GM12875 (cell line): ENCODE results near the gene THOC5.

Experiments
- H3K4me3 ChIP-seq: one replicate; pipeline ENCODE4 v1.5.1; 2011; ENCODE audit warnings: low read depth, low read length, control low read depth
- TF ChIP-seq, protein P1 (sequence below): IDR thresholded peaks from 2 replicates; pipeline ENCODE4 v1.5.1; 2011; ENCODE audit warnings: low read depth, mild to moderate bottlenecking, control low read depth, inconsistent platforms, low read length, moderate library complexity, borderline replicate concordance; ENCODE audit not compliant: insufficient read depth

THOC5 gene

DNA sequence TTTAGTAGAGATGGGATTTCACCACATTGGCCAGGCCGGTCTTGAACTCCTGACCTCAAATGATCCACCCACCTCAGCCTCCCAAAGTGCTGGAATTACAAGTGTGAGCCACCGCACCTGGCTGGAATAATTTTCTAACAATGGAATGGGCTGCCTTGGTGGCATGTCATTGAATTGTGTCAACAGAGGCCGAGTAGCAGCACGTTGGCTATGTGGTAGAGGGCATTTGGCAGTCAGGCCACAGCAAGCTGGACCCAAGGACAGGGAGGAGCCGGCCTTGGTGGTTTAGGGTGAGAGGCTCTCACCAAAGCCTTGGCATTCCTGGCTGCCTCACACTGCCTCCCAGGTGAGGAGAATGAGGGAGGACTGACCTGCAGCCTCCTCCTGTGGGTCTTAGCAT, 31.4 kb upstream of the THOC5 start:
- H3K4me3 ChIP-seq, result no peak overlapping the region
- TF ChIP-seq, protein P1, sequence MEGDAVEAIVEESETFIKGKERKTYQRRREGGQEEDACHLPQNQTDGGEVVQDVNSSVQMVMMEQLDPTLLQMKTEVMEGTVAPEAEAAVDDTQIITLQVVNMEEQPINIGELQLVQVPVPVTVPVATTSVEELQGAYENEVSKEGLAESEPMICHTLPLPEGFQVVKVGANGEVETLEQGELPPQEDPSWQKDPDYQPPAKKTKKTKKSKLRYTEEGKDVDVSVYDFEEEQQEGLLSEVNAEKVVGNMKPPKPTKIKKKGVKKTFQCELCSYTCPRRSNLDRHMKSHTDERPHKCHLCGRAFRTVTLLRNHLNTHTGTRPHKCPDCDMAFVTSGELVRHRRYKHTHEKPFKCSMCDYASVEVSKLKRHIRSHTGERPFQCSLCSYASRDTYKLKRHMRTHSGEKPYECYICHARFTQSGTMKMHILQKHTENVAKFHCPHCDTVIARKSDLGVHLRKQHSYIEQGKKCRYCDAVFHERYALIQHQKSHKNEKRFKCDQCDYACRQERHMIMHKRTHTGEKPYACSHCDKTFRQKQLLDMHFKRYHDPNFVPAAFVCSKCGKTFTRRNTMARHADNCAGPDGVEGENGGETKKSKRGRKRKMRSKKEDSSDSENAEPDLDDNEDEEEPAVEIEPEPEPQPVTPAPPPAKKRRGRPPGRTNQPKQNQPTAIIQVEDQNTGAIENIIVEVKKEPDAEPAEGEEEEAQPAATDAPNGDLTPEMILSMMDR, result no peak

DNA sequence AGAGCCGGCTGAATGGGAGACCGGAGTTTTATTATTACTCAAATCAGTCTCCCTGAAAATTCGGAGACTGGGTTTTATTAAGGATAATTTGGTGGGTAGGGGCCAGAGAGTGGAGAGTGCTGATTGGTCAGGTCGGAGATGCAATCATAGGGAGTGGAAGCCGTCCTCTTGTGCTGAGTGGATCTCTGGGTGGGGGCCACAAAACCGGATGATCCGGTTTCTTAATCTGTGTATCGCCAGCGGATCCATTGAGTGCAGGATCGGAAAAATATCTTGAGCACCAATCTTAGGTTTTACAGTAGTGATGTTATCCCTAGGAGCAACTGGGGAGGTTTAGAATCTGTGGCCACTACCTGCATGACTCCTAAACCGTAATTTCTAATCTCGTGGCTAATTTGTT, 28.2 kb upstream of the THOC5 start:
- TF ChIP-seq, protein P1, result no peak
- no peak overlapping the region for H3K4me3 ChIP-seq

DNA sequence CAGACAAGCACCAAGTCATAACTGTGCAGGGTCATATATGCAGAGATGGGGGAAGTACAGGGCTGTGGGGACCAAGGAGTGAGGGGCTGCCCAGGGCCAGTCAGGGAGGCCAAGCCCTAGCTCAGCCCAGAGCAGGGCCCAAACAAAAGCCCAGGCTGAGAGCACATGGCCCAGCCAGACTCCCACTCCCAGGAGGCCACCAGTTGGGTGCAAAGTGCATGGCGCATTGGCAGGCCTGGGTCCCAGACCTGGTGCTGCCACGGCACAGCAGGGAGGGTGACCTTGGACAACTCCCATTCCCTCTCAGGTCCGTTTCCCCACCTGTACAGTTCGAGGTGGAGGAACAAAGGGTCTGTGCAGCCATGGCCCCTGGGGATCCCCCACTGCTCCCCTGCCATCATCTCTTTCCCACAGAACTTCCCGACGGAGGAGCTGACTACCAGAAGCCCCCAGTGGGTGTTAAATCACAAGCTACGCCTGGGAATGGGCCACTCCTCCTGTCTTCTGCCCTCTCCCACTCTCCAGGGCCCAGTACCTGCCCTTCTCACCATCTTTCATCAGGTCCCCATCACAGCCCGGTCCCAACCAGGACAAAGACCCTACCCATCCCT, 26.7 kb upstream of the THOC5 start:
- peak overlapping the region; percentile 68 for H3K4me3 ChIP-seq
- TF ChIP-seq, protein P1, result no peak

DNA sequence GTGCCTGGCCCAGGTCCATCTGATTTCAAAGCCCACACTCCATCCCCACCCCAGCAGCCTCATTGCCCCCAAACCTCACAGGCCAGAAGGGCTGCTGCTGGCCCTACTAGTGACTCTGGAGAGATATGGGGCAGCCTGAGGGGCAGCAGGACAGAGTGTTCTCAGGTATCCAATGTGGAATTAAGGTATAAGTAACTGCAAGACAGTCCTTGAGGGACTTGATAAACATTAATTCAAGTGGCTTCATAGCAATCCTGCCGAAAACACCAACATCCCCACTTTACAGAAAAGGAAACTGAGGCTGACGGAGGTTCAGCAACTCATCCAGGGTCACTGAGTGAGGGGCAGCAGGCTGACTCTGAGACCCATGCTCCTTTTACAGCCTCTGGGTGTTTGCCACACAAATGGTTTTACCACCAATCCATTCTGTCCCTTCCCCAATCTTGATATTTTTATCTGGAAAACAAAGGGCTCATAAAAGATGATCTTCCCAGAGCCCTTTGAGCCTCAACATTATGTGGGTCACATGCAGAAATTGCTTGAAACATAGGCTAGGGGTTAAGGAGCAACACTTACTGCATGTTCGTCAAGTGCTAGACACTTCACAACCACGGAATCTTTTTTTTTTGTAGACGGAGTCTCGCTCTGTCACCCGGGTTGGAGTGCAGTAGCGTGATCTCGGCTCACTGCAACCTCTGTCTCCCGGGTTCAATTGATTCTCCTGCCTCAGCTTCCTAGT, 25.1 kb upstream of the THOC5 start:
- TF ChIP-seq, protein P1, result no peak
- no peak overlapping the region for H3K4me3 ChIP-seq

DNA sequence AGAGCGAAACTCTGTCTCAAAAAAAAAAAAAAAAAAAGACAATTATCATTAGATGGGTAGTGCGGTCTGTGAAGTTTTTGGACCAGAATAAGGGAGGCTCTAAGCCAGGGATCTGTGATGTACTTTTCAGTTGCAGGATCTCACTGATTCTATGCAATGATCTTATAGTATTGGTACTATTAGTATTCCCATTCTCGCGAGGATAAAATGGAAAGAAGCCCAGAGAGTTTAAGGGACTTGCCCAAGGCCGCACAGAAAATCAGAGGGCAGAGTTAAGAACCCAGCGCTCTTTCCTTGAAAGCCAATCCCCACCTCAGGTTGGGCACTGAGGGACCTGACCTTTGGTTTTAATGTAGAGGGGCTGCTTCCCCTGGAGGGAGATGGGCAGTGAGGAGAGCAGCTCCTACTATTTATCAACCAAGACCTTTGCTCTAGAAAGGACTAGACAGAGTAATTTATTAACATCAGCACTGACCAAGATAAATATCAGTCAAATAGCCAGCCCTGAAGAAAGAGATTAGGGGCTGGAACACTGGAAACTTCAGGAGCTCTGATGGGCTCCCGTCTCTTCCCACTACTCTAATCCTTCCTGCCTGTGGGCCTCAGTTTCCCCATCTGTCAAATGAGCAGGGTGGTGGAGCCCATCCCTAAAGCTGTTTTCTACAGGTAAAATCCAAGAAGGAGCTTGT, 21.3 kb upstream of the THOC5 start:
- TF ChIP-seq, protein P1, result no peak

DNA sequence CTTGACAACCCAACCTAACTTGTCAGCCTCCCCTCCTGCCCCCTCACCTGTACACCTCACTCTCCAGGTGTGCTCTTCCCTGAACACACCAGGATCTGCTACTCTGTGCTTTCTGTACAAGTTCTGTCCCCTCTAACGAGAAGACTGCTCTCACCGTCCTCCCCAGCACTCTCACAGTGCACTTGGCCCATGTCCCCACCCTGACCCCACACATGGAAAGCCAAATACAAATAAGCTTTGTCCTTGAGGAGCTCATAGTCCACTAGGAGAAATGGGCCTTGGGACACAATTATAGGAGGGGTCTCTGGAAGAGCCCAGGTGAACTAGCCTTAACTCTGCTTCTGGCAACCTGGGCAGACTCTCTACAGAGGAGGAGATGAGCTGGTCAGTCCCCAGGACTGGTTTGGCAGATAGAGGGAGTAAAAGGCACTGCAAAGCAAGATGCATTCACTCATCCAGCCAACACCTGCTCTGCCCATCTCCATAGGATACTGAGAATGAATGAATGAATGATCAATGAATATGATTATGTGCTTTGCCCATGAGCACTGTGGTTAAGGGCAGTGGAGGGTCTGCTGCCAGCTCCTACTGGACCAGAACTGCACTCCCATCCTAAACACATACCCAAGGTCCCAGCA, 17.5 kb upstream of the THOC5 start:
- TF ChIP-seq, protein P1, result no peak
- no peak overlapping the region for H3K4me3 ChIP-seq

More for the DNA sequence above, 21.3 kb upstream of the THOC5 start:
- H3K4me3 ChIP-seq, result no peak overlapping the region
